Esophagus mucosa (tissue), 1 donor: ENCODE measurements around the gene OR51A7. TPM values are rescaled to one million over a fixed set of nuclear protein-coding genes. Genes with fewer than 3 reads are reported as not detected.
"Not testable (repeated sequence)": the region's sequence is repeated elsewhere in the genome, so short reads cannot be mapped to it uniquely, and the experiment has no call there.

Experiments used
- ATAC-seq: fragments of 200-7000 bp; cut with Tn5 transposase; one replicate; pipeline ENCODE4 v1.9.1; 2020
- total RNA-seq: library from RNA; stranded (reverse); gene quantifications from one replicate; pipeline ENCODE4 v1.2.4, GENCODE V29; 2023
- donor health status: DM: yes; HTN: yes; CAD: no.

Gene OR51A7
- not detected for total RNA-seq

GRCh38 chr11:4903484-4903883 is at the start of gene OR51A7:
Gene OR51A7, plus strand, starts transcription at chr11:4903783. Its CDS starts 3,587 bp downstream, at chr11:4907370.
- ATAC-seq = no peak

GRCh38 chr11:4854286-4854685 is 49.3 kb upstream of the OR51A7 start:
- not testable (repeated sequence) for ATAC-seq

GRCh38 chr11:4862447-4863236 is 40.9 kb upstream of the OR51A7 start:
- ATAC-seq = no peak

GRCh38 chr11:4863876-4864275 is 39.7 kb upstream of the OR51A7 start:
- no peak for ATAC-seq

- ATAC-seq = no peak
Observed at GRCh38 chr11:4865855-4866254, 37.7 kb upstream of the OR51A7 start.

- no peak for ATAC-seq
Observed at GRCh38 chr11:4881188-4881587, 22.4 kb upstream of the OR51A7 start.

GRCh38 chr11:4881860-4882500 is 21.6 kb upstream of the OR51A7 start, which contains the start of gene OR51T1:
Gene OR51T1, plus strand, starts transcription at chr11:4881900. Its CDS starts 0 bp downstream, at chr11:4881900.
- no peak for ATAC-seq

- ATAC-seq = no peak
Observed at GRCh38 chr11:4882543-4882942, 21.0 kb upstream of the OR51A7 start.

- ATAC-seq = no peak
Observed at GRCh38 chr11:4884361-4884760, 19.2 kb upstream of the OR51A7 start.

- ATAC-seq = no peak
Observed at GRCh38 chr11:4886186-4886585, 17.4 kb upstream of the OR51A7 start.

GRCh38 chr11:4887591-4887990 is 16.0 kb upstream of the OR51A7 start:
- no peak for ATAC-seq

- no peak for ATAC-seq
Observed at GRCh38 chr11:4890279-4890678, 13.3 kb upstream of the OR51A7 start.

- ATAC-seq = peak; percentile 17
Observed at GRCh38 chr11:4891996-4892640, 11.5 kb upstream of the OR51A7 start.

GRCh38 chr11:4916581-4916980 is 13.0 kb downstream of the OR51A7 start:
- ATAC-seq = no peak

- ATAC-seq = no peak
Observed at GRCh38 chr11:4919250-4919649, 15.7 kb downstream of the OR51A7 start, which contains the start of gene OR51G2. Gene OR51G2, minus strand, starts transcription at chr11:4919350. Its CDS starts 3,687 bp downstream, at chr11:4915663.

- no peak for ATAC-seq
Observed at GRCh38 chr11:4921796-4922195, 18.2 kb downstream of the OR51A7 start.

GRCh38 chr11:4922304-4922703 is 18.7 kb downstream of the OR51A7 start:
- ATAC-seq = no peak

GRCh38 chr11:4924239-4924638 is 20.7 kb downstream of the OR51A7 start, which contains the start of gene OR51G1:
Gene OR51G1, minus strand, starts transcription at chr11:4924339. Its CDS starts 0 bp downstream, at chr11:4924339.
- ATAC-seq = no peak

GRCh38 chr11:4926608-4927007 is 23.0 kb downstream of the OR51A7 start:
- no peak for ATAC-seq

GRCh38 chr11:4932751-4933150 is 29.2 kb downstream of the OR51A7 start:
- ATAC-seq = no peak

- ATAC-seq = no peak
Observed at GRCh38 chr11:4936745-4937144, 33.2 kb downstream of the OR51A7 start.

GRCh38 chr11:4947505-4947904 is 43.9 kb downstream of the OR51A7 start, which contains the start of gene OR51A4:
Gene OR51A4, minus strand, starts transcription at chr11:4947605. Its CDS starts 505 bp downstream, at chr11:4947100.
- no peak for ATAC-seq

GRCh38 chr11:4955613-4956012 is 52.0 kb downstream of the OR51A7 start, which contains the start of gene OR51A2:
Gene OR51A2, minus strand, starts transcription at chr11:4955713. Its CDS starts 0 bp downstream, at chr11:4955713.
- ATAC-seq = not testable (repeated sequence)
